DND-41 (cell line): ENCODE data around the gene GOLGA8A.
"Not testable (repeated sequence)": the region's sequence is repeated elsewhere in the genome, so short reads cannot be mapped to it uniquely, and the experiment has no call there.

Experiments used
- EZH2 ChIP-seq: IDR thresholded peaks from 3 replicates; pipeline ENCODE4 v1.6.1; 2012; ENCODE audit warnings: borderline replicate concordance, low read depth, mild to moderate bottlenecking, moderate library complexity, low read length, inconsistent platforms; ENCODE audit not compliant: severe bottlenecking
- TF ChIP-seq, protein P1 (sequence below): IDR thresholded peaks from 2 replicates; pipeline ENCODE4 v1.5.1; 2012; ENCODE audit warnings: borderline replicate concordance, low read length, moderate library complexity, mild to moderate bottlenecking; ENCODE audit not compliant: poor library complexity, severe bottlenecking; ENCODE audit errors: extremely low read depth

DNA sequence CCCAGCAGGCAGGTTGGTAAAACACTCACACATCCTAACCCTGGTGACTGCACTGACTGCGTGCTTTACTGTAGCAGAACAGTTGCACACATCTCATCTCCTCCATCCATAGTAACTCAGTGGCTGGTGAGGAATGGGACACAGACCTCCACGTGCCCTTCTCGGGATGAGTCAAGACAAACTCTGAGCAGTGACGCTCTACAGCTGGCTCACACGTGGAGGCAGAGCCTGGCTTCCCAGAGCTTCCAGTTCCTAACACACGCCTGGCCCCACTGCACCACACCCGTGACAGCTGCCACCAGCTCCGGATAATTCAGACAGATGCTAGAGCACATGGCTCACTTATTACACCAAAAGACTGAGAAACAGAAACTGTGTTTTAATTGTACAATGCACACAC, 7.0 kb downstream of the GOLGA8A start:
- TF ChIP-seq EZH2 = not testable (repeated sequence)
- TF ChIP-seq, protein P1, sequence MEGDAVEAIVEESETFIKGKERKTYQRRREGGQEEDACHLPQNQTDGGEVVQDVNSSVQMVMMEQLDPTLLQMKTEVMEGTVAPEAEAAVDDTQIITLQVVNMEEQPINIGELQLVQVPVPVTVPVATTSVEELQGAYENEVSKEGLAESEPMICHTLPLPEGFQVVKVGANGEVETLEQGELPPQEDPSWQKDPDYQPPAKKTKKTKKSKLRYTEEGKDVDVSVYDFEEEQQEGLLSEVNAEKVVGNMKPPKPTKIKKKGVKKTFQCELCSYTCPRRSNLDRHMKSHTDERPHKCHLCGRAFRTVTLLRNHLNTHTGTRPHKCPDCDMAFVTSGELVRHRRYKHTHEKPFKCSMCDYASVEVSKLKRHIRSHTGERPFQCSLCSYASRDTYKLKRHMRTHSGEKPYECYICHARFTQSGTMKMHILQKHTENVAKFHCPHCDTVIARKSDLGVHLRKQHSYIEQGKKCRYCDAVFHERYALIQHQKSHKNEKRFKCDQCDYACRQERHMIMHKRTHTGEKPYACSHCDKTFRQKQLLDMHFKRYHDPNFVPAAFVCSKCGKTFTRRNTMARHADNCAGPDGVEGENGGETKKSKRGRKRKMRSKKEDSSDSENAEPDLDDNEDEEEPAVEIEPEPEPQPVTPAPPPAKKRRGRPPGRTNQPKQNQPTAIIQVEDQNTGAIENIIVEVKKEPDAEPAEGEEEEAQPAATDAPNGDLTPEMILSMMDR = not testable (repeated sequence)
